Measurements from ENCODE around the gene FBXO22. TPM values are rescaled to one million over a fixed set of nuclear protein-coding genes. Genes with fewer than 3 reads are reported as not detected.

FBXO22 gene
- total RNA-seq (2013; cell fraction: nucleolus; rRNA removed), result 111 TPM in 2 replicates
- total RNA-seq (2014; rRNA removed) (39.1 and 44.7 TPM in 2 replicates), total RNA-seq (2014; rRNA removed; fragmentation: Illumina TruSeq; extraction: Trizol) (32.8 and 34.8 TPM in 2 replicates), total RNA-seq (2021) (46.8 and 50.0 TPM in 2 replicates), polyA plus RNA-seq (2011; rRNA removed) (72.6 and 91.4 TPM in 2 replicates), polyA plus RNA-seq (2014; fragmentation: Illumina TruSeq; extraction: Trizol) (41.8 and 48.7 TPM in 2 replicates), polyA plus RNA-seq (2014; fragmentation: Nextera tagmentation; extraction: Ambion mirVana) (10 to 100 TPM; 15.2 to 19.1 TPM), polyA plus RNA-seq (2014; rRNA removed) (38.0 and 43.8 TPM in 2 replicates), polyA plus RNA-seq (2016; fragmentation: Nextera tagmentation; extraction: Ambion mirVana) (100 to 1,000 TPM in 1 of 2 experiments, 10 to 100 TPM in 1; 92.9 to 110 TPM), polyA minus RNA-seq (2011; rRNA and poly(A)+ RNA removed) (48.4 and 54.1 TPM in 2 replicates), Bru-seq, nascent RNA (percentile 89 among the genes with signal in this experiment), BruChase-seq, experiment 1, labeled RNA remaining after a 6-hour chase (percentile 86 among the genes with signal in this experiment), BruChase-seq, experiment 2, labeled RNA remaining after a 2-hour chase (percentile 92 among the genes with signal in this experiment)
- 26.0 TPM for polyA plus RNA-seq (2011; ENCODE audit: low read depth)
- polyA plus RNA-seq (2011; cell fraction: cytosol; rRNA removed), result 39.7 and 54.9 TPM in 2 replicates
- 48.6 and 55.9 TPM in 2 replicates for polyA plus RNA-seq (2011; cell fraction: nucleus; rRNA removed)
- 17.4 and 30.4 TPM in 2 replicates for polyA plus RNA-seq (2012)
- 17.4 and 33.4 TPM in 2 replicates for polyA minus RNA-seq (2011; cell fraction: cytosol; rRNA and poly(A)+ RNA removed)
- polyA minus RNA-seq (2011; cell fraction: nucleus; rRNA and poly(A)+ RNA removed), result 25.0 and 42.4 TPM in 2 replicates
- long read RNA-seq, experiment 1, full-length matches to known transcripts, result 61 of 70 reads
- long read RNA-seq, experiment 1, partial matches to known transcripts, result 1 of 70 reads
- long read RNA-seq, experiment 1, other reads (novel, unspliced or antisense), result 8 of 70 reads
- long read RNA-seq, experiment 2, full-length matches to known transcripts, result 401 of 453 reads
- long read RNA-seq, experiment 2, partial matches to known transcripts, result 7 of 453 reads
- long read RNA-seq, experiment 2, other reads (novel, unspliced or antisense), result 45 of 453 reads

DNA sequence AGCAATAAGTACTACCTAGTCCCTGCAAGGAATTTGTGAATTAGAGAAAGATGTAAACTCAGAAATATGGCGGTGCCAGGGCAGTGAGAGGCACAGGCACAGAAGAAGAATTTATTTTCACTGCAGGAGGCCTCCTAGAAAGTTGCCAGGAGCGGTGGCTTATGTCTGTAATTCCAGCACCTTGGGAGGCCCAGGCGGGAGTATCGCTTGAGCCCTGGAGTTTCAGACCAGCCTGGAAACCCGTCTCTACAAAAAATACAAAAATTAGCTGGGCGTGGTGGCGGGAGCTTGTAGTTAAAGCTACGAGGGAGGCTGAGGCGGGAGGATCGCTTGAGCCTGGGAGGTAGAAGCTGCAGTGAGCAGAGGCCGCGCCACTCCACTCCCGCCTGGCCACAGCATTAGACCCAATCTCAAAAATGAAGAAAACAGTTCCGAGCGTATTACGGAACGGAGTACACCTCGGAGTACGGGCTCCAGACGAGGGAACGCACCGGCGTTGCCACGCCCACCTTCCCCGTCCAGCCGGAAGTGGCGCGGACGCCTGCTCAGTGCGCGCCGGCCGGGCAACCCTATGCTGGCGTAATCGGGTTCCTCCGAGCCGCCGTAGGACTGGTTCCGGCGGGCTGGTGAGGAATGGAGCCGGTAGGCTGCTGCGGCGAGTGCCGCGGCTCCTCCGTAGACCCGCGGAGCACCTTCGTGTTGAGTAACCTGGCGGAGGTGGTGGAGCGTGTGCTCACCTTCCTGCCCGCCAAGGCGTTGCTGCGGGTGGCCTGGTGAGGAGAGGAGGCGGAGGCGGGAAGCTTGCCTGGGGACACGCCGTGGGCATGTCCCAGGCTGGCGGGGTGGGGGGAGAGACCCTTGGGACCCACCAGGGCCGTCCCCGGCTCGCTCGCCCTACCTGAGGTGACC lies at the start of gene FBXO22:
Gene FBXO22 (plus strand): TSS at position 548 of the 909 bp plus-strand sequence. CDS start 86 bp downstream, at position 634.
- Histone ChIP-seq H3K79me2 (ENCODE audit: control insufficient read depth, insufficient read depth, low read length) (peaks cover 33% of the 10 kb centered on the region), H3K9ac (ENCODE audit: control insufficient read depth, insufficient read depth, low read length) (peak within 1 kb of the TSS; percentile 92), H3K9me3 (replicated peaks; ENCODE audit: control insufficient read depth, insufficient read depth, low read length) (no peaks in the 10 kb centered on the region), H3K36me3 (ENCODE audit: control insufficient read depth in 2 of 2, insufficient read depth in 2 of 2, low read length in 1 of 2) (peaks cover 2 to 3% of the 10 kb centered on the region in 2 experiments), H3K4me2 (ENCODE audit: control insufficient read depth, insufficient read depth) (peak within 1 kb of the TSS; percentile 65), H3K4me1 (ENCODE audit: control insufficient read depth, insufficient read depth, low read length) (no peaks in the 10 kb centered on the region), H3K27me3 (replicated peaks in 1 of 2; ENCODE audit: control insufficient read depth in 2 of 2, insufficient read depth in 2 of 2, low read length in 1 of 2) (no peaks in the 10 kb centered on the region), H3K4me3 (peak within 1 kb of the TSS; percentile 90), H2AFZ (ENCODE audit: control insufficient read depth, low read depth, low read length) (peak within 1 kb of the TSS; percentile 93), H3K27ac (ENCODE audit: control insufficient read depth, insufficient read depth) (peak within 1 kb of the TSS; percentile 89), H4K20me1 (ENCODE audit: control insufficient read depth, insufficient read depth) (no peaks in the 10 kb centered on the region)
- intact Hi-C loops (cut with micrococcal nuclease; ENCODE audit: unreplicated experiment), result loop anchor here (5.0 kb wide), 1 partner anchor 56 kb away; no protein-coding TSS in a partner anchor
- RAD21 ChIA-PET (ENCODE audit: unreplicated experiment), result interaction anchor here (1.1 to 1.2 kb wide), 2 partner anchors 61 to 278 kb away, joined by 3 to 4 read pairs; partner anchors contain the start of gene SNUPN
- DNase-seq (ENCODE audit: low read depth, low spot score) (peak; percentile 68), FAIRE-seq (peak; percentile 88), ATAC-seq (peak; percentile 98)
- POLR2A ChIA-PET, result interaction anchor here (0.5 to 1.5 kb wide), 3 partner anchors 180 to 1405 kb away, joined by 3 to 5 read pairs (median 3); a partner anchor contains a TSS
- in situ Hi-C loops (cut with MboI), result no loop called here
- TSS peak; percentile 93 for BruUV-seq (replicated peaks)
- WGBS (ENCODE audit: insufficient coverage, insufficient replicate concordance, low lambda C conversion rate, missing lambda C conversion rate), result 5% methylated on average over 63 of the region's 63 CpGs
- SMC1A ChIA-PET (ENCODE audit: uncharacterized antibody, unreplicated experiment), result interaction anchor here (0.7 to 1.5 kb wide), 3 partner anchors 10 to 63 kb away, joined by 3 read pairs; partner anchors contain the start of gene UBE2Q2
- CTCF ChIA-PET, result interaction anchor here (0.5 to 1.3 kb wide), 4 partner anchors 18 to 153 kb away, joined by 3 to 5 read pairs (median 4); no protein-coding TSS in a partner anchor
- TF ChIP-seq TCF3 (IDR thresholded peaks at IDR 0.05; ENCODE audit: borderline replicate concordance, insufficient read depth, low read depth, low read length), result 0 out of 2 replicates have a peak, but pooled peaks have one; percentile 4
- peak; percentile 8; the same call in 1 of the 2 replicates for TF ChIP-seq ATF7 (IDR thresholded peaks at IDR 0.05; ENCODE audit: low read depth)
- no peak for TF ChIP-seq NR2C1 (IDR thresholded peaks at IDR 0.05)
- TF ChIP-seq, protein P1, sequence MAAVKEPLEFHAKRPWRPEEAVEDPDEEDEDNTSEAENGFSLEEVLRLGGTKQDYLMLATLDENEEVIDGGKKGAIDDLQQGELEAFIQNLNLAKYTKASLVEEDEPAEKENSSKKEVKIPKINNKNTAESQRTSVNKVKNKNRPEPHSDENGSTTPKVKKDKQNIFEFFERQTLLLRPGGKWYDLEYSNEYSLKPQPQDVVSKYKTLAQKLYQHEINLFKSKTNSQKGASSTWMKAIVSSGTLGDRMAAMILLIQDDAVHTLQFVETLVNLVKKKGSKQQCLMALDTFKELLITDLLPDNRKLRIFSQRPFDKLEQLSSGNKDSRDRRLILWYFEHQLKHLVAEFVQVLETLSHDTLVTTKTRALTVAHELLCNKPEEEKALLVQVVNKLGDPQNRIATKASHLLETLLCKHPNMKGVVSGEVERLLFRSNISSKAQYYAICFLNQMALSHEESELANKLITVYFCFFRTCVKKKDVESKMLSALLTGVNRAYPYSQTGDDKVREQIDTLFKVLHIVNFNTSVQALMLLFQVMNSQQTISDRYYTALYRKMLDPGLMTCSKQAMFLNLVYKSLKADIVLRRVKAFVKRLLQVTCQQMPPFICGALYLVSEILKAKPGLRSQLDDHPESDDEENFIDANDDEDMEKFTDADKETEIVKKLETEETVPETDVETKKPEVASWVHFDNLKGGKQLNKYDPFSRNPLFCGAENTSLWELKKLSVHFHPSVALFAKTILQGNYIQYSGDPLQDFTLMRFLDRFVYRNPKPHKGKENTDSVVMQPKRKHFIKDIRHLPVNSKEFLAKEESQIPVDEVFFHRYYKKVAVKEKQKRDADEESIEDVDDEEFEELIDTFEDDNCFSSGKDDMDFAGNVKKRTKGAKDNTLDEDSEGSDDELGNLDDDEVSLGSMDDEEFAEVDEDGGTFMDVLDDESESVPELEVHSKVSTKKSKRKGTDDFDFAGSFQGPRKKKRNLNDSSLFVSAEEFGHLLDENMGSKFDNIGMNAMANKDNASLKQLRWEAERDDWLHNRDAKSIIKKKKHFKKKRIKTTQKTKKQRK (IDR thresholded peaks at IDR 0.05; ENCODE audit: low read depth, low read length), result no peak
- TF ChIP-seq SUZ12 (IDR thresholded peaks at IDR 0.05; ENCODE audit: unreplicated experiment), result no peak
- peak; percentile 58 to 61 for TF ChIP-seq EGR1 (IDR thresholded peaks at IDR 0.05; ENCODE audit: borderline replicate concordance in 1 of 2, low read depth in 2 of 2, low read length in 2 of 2)
- no peak for TF ChIP-seq CBX3 (IDR thresholded peaks at IDR 0.05; ENCODE audit: borderline replicate concordance, low read depth)
- peak; percentile 78; the same call in 1 of the 2 replicates for TF ChIP-seq DPF2 (IDR thresholded peaks at IDR 0.05)
- no peak for TF ChIP-seq TCF12 (IDR thresholded peaks at IDR 0.05; ENCODE audit: low read depth, low read length)
- TF ChIP-seq ZNF217 (IDR thresholded peaks at IDR 0.05), result no peak
- TF ChIP-seq SMARCA5 (IDR thresholded peaks at IDR 0.05), result peak; percentile 40; the same call in 1 of the 2 replicates
- no peak; the same call in none of the 2 replicates for TF ChIP-seq RUNX3 (IDR thresholded peaks at IDR 0.05; ENCODE audit: low read length)
- TF ChIP-seq PML (IDR thresholded peaks at IDR 0.05; ENCODE audit: low read length), result peak; percentile 92
- peak; percentile 87 for TF ChIP-seq YY1 (IDR thresholded peaks at IDR 0.05; ENCODE audit: low read depth, low read length)
- TF ChIP-seq SMAD5 (IDR thresholded peaks at IDR 0.05; ENCODE audit: low read depth), result peak; percentile 70
- TF ChIP-seq MXI1 (IDR thresholded peaks at IDR 0.05; ENCODE audit: low read depth, low read length), result no peak; the same call in 1 of the 2 replicates
